ENCODE data around the gene SCN2A.

- no peak for TF ChIP-seq GATA2 (IDR thresholded peaks at IDR 0.05; ENCODE audit: low read depth, low read length)
- no peak for TF ChIP-seq GATA3 (IDR thresholded peaks at IDR 0.05; ENCODE audit: low read depth, low read length)
These were observed 1.7 kb downstream of the SCN2A start for GRCh38 chr2:165240916-165241315.

All from SH-SY5Y (cell line).